PC-3 (cell line): ENCODE results near the gene ARVCF.

Experiments
- CTCF ChIP-seq: fragments of 300-600 bp; sonication (generic); conservative IDR thresholded peaks from 2 replicates; pipeline ENCODE4 v1.5.1; 2017; ENCODE audit warnings: antibody characterized with exemption, low read depth, mild to moderate bottlenecking, low read length
- EZH2phosphoT487 ChIP-seq: fragments of 300-600 bp; sonication (generic); IDR thresholded peaks from 2 replicates; pipeline ENCODE4 v1.6.1; 2018; ENCODE audit warnings: mild to moderate bottlenecking, antibody characterized with exemption, low read length, borderline replicate concordance

GRCh38 chr22:19943082-19944026, 73.3 kb downstream of the ARVCF start:
- TF ChIP-seq CTCF, result no peak
- no peak for TF ChIP-seq EZH2phosphoT487
